ENCODE results near the gene CST4.
"Not testable (repeated sequence)": the region's sequence is repeated elsewhere in the genome, so short reads cannot be mapped to it uniquely, and the experiment has no call there.

CST4 gene, protein sequence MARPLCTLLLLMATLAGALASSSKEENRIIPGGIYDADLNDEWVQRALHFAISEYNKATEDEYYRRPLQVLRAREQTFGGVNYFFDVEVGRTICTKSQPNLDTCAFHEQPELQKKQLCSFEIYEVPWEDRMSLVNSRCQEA
- 0 reads per million in 2 experiments for total RNA-seq

DNA sequence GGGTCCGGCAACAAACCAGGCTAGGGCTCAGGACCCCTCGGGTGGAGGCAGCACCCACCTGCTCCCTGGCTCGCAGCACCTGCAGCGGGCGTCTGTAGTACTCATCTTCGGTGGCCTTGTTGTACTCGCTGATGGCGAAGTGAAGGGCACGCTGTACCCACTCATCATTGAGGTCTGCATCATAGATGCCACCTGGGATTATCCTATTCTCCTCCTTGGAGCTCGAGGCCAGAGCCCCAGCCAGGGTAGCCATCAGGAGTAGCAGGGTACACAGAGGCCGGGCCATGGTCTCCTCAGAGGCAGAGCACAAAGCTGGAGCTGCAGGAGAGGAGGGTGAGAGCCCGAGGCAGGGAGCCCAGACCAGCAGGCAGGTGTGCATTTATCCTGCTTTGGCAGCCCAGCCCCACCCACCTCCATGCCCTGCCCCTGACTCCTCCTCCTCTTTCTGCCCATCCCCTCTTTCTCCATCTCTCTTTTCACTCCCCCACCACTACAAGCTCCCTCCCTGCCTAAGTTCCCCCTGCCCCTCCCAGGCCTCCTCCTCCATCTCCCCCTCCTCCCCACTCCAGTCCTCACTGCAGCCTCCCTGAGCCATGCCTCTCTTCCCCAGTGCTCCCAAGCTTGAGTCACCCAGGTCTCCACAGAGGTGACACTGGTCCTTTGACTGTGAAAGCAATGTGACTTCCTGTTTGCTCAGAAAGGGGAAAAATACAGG is at the start of gene CST4:
CST4 (minus strand) TSS at position 355 of the 715 bp plus-strand sequence; CDS start at position 286, 69 bp downstream.
- not testable (repeated sequence) for DNase-seq (ENCODE audit: low read depth)

DNA sequence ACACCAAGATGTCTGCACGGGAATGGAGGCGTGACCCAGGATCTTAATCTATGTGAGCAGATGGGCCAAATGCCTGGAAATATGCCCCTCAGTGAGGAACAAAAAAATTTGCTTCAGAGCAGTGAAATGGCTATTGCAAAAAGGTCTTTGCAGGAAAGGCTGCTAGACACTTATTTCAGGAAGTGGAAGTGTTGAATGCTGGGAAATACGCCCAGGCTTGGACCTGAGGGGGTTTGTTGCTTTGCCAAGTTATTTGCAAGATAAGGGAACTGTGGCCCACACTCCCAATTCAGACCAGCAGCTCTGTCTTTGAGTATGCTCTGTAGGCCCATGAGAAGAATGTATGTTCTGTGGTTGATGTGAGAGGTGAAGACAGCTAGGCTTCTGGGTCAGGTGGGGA is 46.6 kb upstream of the CST4 start:
- DNase-seq (ENCODE audit: low read depth) = not testable (repeated sequence)

- not testable (repeated sequence) for DNase-seq (ENCODE audit: low read depth)
Observed at GRCh38 chr20:23734949-23735348, 46.1 kb upstream of the CST4 start.

DNA sequence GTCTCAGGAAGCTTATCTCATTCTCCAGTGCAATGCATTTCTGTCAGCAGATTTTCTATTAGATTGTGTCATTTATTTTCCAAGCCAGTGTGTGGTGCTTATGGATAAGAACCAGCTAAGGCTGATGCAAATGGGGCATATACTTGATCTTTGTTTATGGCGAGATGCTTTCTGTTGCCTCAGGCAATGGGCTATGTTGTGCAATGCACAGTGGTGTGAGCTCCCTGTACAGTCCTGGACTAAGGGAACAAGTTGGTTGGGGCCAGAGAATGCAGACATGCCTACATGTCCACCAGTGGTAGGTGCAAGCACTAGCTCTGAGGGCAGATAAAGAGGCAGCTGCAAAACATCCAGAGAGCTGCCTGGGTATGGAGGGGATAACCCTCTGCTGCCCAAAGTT is 45.6 kb upstream of the CST4 start:
- DNase-seq (ENCODE audit: low read depth) = not testable (repeated sequence)

DNA sequence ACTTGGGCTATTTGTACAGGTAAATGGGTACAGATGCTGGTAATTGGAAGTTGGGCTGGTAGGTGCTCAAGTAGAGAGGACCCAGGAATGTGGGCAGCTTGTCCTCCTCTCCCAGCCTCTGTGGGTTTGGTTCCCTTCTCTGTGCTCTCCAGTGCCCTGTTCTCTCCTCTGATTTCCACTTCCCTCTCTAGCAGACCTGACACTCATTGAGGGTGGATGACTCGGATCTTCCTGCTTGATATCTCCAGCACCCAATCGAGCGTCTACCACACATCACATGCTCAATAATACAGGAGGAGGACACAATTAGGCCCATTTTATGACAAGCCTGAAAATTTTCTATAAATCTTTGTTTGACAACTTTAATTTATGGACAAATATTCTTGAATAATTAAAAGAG is 38.2 kb upstream of the CST4 start:
- DNase-seq (ENCODE audit: low read depth) = no peak

- no peak for DNase-seq (ENCODE audit: low read depth)
Observed at GRCh38 chr20:23725102-23725501, 36.3 kb upstream of the CST4 start.

DNA sequence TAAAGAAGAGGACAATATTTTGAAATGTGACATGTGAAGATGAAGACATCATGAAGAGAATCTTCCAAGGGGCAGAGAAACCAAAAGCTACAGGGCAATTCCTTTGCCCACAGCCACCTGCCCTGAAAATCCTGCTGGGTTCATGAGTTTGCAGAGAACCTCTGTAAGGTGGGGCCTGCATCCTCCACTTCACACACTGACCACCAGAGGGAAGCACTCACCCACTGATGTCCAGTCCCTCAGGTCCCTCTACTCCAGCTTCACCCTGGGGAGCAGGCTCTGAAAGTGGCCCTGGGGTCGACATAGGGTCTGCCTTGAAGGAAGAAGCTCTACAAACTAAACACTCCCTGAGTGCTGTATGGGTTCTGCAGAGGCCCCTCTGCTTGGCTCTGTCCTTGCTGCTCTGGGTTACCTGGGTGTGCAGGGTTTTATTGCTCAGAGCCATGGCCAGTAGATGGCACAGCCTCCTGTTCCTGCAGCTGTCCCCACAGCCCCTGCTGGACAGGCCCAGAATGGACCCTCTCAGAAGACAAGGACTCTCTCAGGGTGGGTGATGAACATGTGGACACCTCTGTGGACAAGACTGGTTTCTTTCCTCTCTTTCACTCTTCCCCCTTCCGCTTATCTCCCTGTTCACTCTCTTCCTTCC is 34.9 kb upstream of the CST4 start:
- DNase-seq (ENCODE audit: low read depth) = not testable (repeated sequence)

- not testable (repeated sequence) for DNase-seq (ENCODE audit: low read depth)
Observed at GRCh38 chr20:23722851-23723250, 34.0 kb upstream of the CST4 start.

- no peak for DNase-seq (ENCODE audit: low read depth)
Observed at GRCh38 chr20:23721962-23722361, 33.1 kb upstream of the CST4 start.

DNA sequence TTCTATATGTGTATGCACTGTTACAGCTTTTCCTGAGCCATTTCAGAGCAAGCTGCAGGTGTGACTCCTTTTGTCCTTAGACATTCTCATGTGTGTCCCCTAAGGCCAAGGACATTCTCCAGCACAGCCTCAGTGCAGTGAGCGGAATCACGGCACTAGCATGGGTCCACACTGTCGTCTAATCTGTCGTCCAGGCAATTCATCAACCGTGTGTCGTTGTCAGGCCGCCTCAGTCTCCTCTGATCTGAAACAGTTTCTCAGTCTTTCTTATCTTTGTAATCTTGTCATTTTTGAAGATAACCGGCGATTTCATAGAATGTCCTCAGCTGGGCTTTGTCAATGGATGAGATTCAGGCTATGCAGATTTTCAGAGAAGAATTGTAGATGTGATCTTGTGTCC is 30.5 kb upstream of the CST4 start:
- DNase-seq (ENCODE audit: low read depth) = not testable (repeated sequence)

- not testable (repeated sequence) for DNase-seq (ENCODE audit: low read depth)
Observed at GRCh38 chr20:23711778-23712177, 22.9 kb upstream of the CST4 start.

GRCh38 chr20:23710771-23711170 is 21.9 kb upstream of the CST4 start:
- no peak for DNase-seq (ENCODE audit: low read depth)

GRCh38 chr20:23705895-23706294 is 17.1 kb upstream of the CST4 start:
- DNase-seq (ENCODE audit: low read depth) = no peak

GRCh38 chr20:23702021-23702420 is 13.2 kb upstream of the CST4 start:
- no peak for DNase-seq (ENCODE audit: low read depth)

GRCh38 chr20:23700931-23701330 is 12.1 kb upstream of the CST4 start:
- DNase-seq (ENCODE audit: low read depth) = no peak

DNA sequence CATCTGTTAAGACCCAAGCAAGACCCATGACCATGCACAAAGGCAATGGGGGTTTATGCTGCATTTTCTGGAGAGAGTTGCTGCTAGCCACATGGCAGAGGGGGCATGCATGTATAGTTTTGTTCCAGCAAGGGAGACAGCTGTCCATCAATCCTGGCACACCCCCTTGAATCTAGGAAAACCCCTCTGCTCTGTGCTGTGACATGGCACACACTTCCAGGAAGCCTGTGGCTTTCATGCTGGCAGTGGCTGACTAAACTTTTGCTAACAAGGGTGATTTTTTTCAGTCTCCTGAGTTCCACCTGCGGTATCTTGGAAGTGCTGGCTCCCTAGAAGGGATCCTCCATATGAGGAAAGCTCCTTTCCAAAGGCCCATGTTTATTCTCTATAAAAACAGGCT is 9.1 kb upstream of the CST4 start:
- no peak for DNase-seq (ENCODE audit: low read depth)

DNA sequence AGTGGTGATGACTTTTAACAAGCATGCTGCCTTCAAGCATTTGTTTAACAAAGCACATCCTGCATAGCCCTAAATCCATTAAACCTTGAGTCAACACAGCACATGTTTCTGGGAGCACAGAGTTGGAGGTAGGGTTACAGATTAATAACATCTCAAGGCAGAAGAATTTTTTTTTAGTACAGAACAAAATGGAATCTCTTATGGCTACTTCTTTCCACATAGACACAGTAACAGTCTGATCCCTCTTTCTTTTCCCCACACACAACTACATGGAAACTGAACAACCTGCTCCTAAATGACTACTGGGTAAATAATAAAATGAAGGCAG is 6.2 kb upstream of the CST4 start:
- not testable (repeated sequence) for DNase-seq (ENCODE audit: low read depth)

DNA sequence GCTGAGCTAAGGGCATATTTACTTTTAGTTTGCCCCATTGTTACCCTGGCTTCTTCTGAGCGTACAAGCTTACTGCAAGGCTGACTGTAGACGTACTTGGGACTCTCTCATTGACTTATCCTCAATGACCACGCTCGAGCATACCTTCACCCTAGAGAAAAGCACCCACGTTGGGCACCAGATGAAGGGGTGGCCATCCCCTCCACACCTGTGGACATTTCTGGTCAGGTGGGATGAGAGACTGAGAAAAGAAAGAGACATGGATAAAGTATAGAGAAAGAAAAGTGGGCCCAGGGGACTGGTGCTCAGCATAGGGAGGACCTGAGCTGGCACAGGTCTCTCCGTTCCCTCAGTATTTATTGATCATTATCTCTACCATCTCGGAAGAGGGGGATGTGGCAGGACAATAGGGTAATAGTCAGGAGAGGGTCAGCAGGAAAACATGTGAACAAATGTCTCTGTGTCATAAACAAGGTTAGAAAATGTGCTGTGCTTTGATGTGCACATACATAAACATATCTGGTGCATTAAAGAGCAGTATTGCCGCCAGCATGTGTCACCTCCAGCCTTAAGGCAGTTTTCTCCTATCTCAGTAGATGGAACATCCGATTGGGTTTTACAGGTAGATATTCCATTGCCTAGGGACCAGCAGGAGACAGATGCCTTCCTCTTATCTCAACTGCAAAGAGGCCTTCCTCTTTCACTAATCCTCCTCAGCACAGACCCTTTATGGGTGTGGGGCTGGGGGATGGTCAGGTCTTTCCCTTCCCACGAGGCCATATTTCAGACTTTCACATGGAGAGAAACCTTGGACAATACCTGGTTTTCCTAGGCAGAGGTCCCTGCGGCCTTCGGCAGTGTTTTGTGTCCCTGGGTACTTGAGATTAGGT is 5.6 kb upstream of the CST4 start:
- DNase-seq (ENCODE audit: low read depth) = not testable (repeated sequence)

- not testable (repeated sequence) for DNase-seq (ENCODE audit: low read depth)
Observed at GRCh38 chr20:23692725-23693619, 4.1 kb upstream of the CST4 start.

GRCh38 chr20:23691675-23692074 is 2.8 kb upstream of the CST4 start:
- no peak for DNase-seq (ENCODE audit: low read depth)

- DNase-seq (ENCODE audit: low read depth) = no peak
Observed at GRCh38 chr20:23690581-23690980, 1.7 kb upstream of the CST4 start.

GRCh38 chr20:23689399-23689690 is 507 bp upstream of the CST4 start:
- DNase-seq (ENCODE audit: low read depth) = no peak
